ENCODE results near the gene CPNE7. TPM values are rescaled to one million over a fixed set of nuclear protein-coding genes. Genes with fewer than 3 reads are reported as not detected.

The CPNE7 gene
- total and polyA plus RNA-seq, 4 donors: 0.30 to 0.56 (median 0.47) TPM; not detected in 1

- WGBS: 97% methylated on average over 20 of the region's 20 CpGs
- H3K27ac ChIP-seq (ENCODE audit: low read depth in 1 of 2, low read length in 2 of 2): no peak overlapping the region
- no peak for TF ChIP-seq EGR1 (IDR thresholded peaks at IDR 0.05; ENCODE audit: low read depth in 2 of 2)
- no peak for TF ChIP-seq REST (IDR thresholded peaks at IDR 0.05)
- TF ChIP-seq, protein P1, sequence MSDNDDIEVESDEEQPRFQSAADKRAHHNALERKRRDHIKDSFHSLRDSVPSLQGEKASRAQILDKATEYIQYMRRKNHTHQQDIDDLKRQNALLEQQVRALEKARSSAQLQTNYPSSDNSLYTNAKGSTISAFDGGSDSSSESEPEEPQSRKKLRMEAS (IDR thresholded peaks at IDR 0.05): no peak
- no peak for TF ChIP-seq HNF4A (conservative IDR thresholded peaks at IDR 0.05)
- no peak for TF ChIP-seq RAD21 (IDR thresholded peaks at IDR 0.05)
- TF ChIP-seq, protein P2, sequence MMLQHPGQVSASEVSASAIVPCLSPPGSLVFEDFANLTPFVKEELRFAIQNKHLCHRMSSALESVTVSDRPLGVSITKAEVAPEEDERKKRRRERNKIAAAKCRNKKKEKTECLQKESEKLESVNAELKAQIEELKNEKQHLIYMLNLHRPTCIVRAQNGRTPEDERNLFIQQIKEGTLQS (IDR thresholded peaks at IDR 0.05): no peak
- TF ChIP-seq YY1 (IDR thresholded peaks at IDR 0.05): no peak
- TF ChIP-seq NR2F2 (IDR thresholded peaks at IDR 0.05): no peak
- TF ChIP-seq GABPA (IDR thresholded peaks at IDR 0.05 in 1 of 2, conservative IDR thresholded peaks at IDR 0.05 in 1 of 2): no peak
- TF ChIP-seq FOXA1 (IDR thresholded peaks at IDR 0.05): no peak
- TF ChIP-seq ZBTB33 (IDR thresholded peaks at IDR 0.05): no peak
- TF ChIP-seq, protein P3, sequence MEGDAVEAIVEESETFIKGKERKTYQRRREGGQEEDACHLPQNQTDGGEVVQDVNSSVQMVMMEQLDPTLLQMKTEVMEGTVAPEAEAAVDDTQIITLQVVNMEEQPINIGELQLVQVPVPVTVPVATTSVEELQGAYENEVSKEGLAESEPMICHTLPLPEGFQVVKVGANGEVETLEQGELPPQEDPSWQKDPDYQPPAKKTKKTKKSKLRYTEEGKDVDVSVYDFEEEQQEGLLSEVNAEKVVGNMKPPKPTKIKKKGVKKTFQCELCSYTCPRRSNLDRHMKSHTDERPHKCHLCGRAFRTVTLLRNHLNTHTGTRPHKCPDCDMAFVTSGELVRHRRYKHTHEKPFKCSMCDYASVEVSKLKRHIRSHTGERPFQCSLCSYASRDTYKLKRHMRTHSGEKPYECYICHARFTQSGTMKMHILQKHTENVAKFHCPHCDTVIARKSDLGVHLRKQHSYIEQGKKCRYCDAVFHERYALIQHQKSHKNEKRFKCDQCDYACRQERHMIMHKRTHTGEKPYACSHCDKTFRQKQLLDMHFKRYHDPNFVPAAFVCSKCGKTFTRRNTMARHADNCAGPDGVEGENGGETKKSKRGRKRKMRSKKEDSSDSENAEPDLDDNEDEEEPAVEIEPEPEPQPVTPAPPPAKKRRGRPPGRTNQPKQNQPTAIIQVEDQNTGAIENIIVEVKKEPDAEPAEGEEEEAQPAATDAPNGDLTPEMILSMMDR (IDR thresholded peaks at IDR 0.05; ENCODE audit: low read depth, low read length, missing input control): no peak
- TF ChIP-seq SP1 (IDR thresholded peaks at IDR 0.05): no peak
- no peak for TF ChIP-seq JUND (IDR thresholded peaks at IDR 0.05)
- no peak for TF ChIP-seq RXRA (IDR thresholded peaks at IDR 0.05)
- no peak for TF ChIP-seq FOXA2 (IDR thresholded peaks at IDR 0.05)
- no peak for TF ChIP-seq TAF1 (conservative IDR thresholded peaks at IDR 0.05)
- no peak for TF ChIP-seq HNF4G (IDR thresholded peaks at IDR 0.05)
- peaks cover 7 to 49% (median 19%) of the 10 kb centered on the region in 4 donors for H3K36me3 ChIP-seq (ENCODE audit: control insufficient read depth in 4 of 4, insufficient read depth in 3 of 4, low read depth in 1 of 4, low read length in 3 of 4)
- DNase-seq (ENCODE audit: low spot score): no peak
- no peak overlapping the region for H3K9ac ChIP-seq (ENCODE audit: low read depth in 1 of 2, low read length in 2 of 2)
- peaks cover 0 to 24% (median 15%) of the 10 kb centered on the region in 4 donors for H3K4me1 ChIP-seq (ENCODE audit: control insufficient read depth in 4 of 4, insufficient read depth in 4 of 4, low read length in 3 of 4)
- H3K4me3 ChIP-seq (ENCODE audit: low read depth in 1 of 3, low read length in 3 of 3): no peak overlapping the region
- H3K27me3 ChIP-seq (ENCODE audit: control insufficient read depth in 4 of 4, insufficient read depth in 4 of 4, low read length in 3 of 4): no peaks in the 10 kb centered on the region
- no peaks in the 10 kb centered on the region for H3K9me3 ChIP-seq (ENCODE audit: control insufficient read depth in 4 of 4, low read length in 3 of 4)
Observed at GRCh38 chr16:89547860-89548259, 27.7 kb upstream of the CPNE7 start.
